COR-L47 (cell line): ENCODE data around the gene PPFIBP1.
"Not testable (repeated sequence)": the region's sequence is repeated elsewhere in the genome, so short reads cannot be mapped to it uniquely, and the experiment has no call there.

Experiments used
- DNase-seq: peaks from one replicate; lab custom pipeline; 2025; lab: John Stamatoyannopoulos, UW

PPFIBP1 gene

DNA sequence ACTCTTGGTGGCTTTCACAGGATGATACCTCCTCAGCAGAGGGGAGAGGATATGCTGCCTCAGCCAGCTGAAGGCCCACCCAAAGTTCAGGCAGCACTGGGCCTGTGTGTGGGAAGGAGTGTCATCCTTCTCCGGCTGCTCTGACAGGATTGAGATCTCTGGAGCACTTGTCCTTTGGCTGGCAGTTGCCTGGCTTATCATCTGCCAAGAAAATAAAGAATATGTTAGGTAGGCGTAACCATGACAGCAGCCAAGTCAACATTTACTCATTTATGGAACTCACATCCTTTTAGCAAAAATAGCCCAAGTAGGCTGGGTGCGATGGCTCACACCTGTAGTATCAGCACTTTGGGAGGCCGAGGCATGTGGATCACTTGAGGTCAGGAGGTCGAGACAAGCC lies 68.5 kb downstream of the PPFIBP1 start:
- DNase-seq = no peak

DNA sequence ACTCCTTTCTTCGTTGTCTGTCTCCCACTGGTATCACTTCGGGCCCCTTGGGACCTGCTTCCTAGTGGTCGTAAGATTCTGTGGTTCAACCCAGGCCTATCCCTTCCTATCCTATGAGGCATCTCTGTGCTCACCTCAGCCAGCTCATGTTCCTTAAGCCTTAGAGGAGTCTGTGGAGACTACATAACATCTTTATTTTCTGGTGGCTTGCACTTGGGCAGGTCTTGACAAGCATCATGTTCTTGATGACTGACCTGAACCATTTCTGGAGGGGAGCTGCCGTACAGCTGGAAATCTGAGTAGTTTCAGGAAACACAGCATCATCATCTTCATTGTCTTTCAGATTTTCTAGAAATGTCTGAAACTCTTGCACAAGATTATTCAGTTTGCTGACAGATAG lies 69.3 kb downstream of the PPFIBP1 start:
- no peak for DNase-seq

DNA sequence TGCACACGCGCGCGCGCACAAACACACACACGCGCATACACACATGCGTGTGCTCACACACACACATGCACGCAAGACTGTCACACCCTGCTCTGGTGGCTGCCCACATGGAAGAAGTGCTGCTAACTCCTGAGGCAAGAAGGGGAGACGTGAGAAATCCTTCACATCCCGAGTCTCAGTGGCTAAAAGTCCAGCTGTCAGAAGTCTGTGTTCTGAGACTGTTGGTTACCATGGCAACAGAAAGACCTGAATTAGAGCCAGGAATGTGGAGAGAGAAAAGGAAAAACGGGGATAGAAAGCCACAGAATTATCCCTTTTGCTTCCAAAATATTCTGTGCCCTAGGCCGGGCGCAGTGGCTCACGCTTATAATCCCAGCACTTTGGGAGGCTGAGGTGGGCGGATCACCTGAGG lies 71.2 kb downstream of the PPFIBP1 start:
- no peak for DNase-seq

DNA sequence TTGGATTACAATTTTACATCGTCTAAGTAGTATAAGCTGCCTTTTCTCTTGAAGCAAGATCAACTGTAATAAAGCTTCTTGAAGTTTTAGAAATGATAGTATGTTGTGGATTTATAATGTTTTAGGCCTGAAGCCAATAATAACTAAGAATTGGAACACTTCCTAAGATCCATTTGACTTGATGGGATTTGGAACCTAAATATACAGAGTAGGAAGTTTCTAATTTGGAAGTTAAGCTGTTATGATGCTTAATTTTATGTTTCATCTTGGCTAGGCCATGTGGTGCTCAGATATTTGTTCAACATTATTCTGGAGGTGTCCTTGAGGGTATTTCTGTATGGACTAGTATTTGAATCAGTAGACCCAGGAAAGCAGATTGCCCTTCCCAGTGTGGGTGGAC lies 74.9 kb downstream of the PPFIBP1 start:
- not testable (repeated sequence) for DNase-seq

DNA sequence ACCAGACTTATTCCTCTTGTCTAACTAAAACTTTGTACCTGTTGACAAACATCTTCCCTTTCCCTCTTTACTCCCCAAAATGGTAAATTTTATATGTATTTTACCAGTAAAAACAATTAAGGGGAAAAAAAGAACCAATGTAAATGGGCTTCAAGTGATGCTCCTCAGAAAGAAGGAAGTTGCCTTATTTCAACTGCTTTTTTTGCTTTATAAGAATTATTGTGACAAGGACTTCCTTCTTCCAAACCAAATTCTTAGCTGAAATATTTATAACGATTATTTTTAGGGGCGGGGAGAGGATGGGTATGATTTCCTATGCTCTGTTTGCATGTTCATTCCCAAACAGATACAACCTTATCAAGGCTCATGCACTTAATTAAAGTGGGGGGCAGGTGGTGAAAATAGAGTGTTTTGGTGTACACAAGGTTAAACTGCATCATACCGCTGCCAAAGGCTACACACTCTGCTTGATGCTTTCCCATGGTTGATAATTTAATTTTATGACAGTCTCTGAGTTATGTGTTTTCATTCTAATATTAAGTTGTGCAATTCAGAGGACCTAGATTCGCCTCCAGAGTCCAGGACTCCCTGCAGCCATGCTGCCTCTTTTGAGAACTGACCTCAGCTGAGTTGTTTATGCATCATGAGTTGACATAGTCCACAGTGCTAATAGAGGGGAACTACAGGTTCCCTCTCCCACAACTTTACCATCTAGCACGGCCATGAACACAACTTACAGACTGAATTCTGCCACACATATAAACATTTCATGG lies 77.2 kb downstream of the PPFIBP1 start:
- DNase-seq = not testable (repeated sequence)

DNA sequence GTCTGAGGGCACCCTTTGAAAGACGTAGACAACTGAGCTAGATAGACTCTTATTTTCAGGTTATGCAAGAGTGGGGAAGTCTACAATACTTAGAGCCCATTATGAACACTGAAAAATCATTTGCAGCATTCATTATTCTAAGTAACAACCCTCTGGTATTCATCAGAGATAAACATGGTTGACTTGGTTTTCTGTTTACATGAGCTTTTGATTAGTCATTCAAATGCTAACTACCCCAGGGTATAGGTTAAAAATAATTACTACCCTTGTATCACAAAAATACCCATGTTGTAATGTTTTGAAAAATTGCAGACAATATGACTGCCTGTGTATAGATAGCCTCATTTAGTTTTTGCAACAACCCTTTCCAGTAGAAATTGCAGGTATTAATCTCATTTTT lies 78.5 kb downstream of the PPFIBP1 start:
- no peak for DNase-seq

DNA sequence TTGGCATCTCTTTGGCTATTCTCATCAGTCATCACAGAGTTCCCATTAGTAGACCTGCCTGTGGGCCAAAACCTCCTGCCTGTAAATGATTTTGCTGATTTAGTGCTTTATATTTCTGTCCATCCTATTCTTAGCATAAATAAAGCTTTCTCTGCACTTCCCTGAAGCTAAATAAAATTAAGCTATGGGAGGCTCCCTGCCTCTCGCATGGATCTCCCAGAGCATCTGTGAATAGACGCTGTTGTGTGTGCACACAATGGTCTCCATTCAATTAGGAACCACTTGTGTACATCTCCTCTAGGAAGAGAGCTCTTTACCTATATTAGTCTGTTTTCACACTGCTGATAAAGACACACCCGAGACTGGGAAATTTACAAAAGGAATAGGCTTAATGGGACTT lies 80.4 kb downstream of the PPFIBP1 start:
- no peak for DNase-seq

DNA sequence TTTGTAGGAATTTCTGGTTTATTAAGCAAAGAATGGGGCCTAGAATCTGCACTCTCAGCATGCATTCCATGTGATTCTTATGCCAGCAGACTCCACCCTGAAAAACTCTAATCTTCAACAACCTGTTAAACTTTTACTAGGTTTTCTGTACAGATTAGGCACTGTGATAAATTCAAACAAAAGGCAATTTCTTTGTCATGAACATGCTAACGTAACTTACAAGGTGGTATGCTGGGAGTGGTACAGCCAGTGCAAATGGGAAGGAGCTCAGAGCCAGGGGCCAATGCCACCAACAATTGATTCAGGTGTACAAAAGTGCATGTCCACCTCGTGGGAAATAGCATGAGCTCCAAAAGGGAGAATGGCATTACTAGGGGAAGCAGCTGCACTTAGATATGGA lies 83.0 kb downstream of the PPFIBP1 start:
- no peak for DNase-seq

DNA sequence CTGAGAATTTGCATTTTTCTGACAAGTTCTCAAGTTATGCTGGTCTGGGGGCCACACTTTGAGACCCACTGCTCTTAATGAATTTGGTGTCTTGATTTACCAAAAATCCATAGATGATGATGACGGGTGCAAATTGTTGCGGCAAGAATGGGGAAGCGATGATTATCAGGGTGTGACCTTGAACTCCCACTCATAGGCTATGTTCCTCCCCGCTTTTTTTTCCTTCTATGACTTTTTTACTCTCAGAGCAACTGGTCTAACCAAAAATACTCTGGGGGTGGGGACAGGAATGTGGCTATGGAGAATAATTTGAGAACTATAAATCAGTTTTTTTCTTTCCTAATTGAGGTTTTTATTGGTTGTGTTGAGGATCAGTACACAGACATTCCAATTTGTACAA lies 83.6 kb downstream of the PPFIBP1 start:
- no peak for DNase-seq

DNA sequence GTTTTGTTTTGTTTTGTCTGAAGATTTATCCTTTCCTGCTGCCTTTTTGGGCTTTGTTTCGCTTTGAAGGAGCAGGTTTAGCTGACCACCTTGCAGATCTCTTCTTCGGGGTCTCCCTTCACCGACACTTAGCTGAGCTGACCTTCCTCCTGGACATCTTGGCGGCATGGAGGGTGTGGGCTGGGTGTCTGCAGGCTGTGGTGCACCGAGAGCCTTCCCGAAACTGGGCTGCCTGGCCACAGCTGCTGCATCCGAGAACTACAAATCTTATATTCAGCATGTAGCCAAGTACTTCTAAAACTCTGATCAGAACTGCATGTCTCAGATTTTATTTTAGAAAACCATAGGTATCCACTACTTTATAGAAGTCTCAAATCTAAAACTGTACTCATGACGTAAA lies 84.9 kb downstream of the PPFIBP1 start:
- DNase-seq = no peak

DNA sequence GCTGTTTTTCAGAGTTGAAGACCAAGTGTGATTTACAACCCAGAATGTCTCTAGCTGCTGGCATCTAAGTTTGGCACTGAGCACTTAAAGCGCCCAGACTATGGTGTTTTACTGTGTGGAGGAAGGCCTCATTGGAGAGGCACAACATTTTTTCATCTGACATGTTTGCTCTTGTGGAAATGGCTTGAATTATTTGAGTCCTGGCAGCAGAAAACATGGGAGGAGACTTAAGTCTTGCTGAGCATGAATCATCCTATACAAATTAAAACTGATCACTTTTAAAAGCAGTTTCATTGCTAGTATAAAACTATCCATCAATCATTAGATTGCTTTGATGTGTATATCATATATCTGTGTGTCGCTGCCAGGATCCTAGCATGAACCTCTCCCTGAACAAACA lies 86.4 kb downstream of the PPFIBP1 start:
- DNase-seq = no peak

DNA sequence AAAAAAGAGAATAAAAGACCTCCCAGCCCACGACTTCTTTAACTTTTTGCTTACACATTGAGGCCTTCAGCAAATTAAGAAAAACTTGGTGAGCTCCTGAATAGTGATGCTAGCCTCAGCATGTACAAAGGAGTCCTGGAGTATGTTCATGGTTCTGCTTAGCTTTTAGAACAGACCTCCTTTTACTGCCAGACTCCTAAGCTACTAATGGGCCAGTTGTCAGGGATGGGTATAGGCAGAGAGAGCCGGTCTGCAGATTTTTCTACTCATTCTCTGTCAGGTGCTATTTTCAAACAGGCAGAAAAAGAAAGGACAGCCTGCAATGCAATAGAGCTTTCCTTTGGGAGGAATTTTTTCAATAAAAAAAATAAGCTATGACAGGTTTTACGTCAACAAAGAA lies 90.4 kb downstream of the PPFIBP1 start:
- DNase-seq = no peak

DNA sequence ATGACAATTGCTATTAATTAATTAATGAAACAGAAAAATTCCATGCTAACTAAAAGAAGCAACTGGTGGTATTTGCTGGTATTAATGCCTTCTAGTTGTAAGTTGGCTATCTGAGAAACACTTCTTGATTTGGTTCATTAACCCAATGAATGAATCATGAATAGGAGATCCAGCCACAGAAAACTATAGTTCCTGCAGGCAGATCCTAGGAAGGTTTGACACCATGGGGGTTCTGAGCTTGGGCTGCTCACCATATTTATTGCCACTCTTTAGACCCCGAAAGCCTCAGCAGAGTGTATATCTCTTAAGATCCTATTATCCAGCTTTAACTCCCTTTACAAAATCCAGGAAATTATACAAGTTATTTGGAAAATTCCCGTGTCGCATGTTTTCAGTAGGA lies 90.9 kb downstream of the PPFIBP1 start:
- no peak for DNase-seq

DNA sequence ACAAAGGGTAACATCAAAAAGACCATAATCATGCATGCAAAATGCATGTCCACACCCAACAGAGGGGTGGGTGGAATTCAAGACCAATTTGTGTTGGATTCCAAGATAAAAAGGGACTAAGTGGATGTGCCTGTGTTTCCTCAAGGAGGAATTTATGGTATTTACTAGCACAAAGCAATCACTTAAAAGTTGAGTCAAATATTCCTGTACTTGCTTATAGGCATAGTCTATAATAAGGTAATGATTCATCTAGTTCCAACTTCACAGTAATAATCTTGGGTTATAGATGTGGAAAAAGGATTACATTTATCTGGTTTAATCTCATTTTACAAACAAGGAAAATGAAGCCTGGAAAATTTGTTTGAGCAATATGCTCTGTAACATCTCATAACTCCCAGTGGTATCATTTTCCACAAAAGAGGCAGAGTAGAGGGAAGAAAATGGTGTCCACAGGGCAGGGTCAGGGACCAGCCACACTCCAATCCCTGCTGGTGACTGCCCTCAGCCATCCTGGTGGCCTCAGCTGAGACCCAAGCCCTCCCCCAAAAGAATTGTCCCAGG lies 91.4 kb downstream of the PPFIBP1 start:
- no peak for DNase-seq

DNA sequence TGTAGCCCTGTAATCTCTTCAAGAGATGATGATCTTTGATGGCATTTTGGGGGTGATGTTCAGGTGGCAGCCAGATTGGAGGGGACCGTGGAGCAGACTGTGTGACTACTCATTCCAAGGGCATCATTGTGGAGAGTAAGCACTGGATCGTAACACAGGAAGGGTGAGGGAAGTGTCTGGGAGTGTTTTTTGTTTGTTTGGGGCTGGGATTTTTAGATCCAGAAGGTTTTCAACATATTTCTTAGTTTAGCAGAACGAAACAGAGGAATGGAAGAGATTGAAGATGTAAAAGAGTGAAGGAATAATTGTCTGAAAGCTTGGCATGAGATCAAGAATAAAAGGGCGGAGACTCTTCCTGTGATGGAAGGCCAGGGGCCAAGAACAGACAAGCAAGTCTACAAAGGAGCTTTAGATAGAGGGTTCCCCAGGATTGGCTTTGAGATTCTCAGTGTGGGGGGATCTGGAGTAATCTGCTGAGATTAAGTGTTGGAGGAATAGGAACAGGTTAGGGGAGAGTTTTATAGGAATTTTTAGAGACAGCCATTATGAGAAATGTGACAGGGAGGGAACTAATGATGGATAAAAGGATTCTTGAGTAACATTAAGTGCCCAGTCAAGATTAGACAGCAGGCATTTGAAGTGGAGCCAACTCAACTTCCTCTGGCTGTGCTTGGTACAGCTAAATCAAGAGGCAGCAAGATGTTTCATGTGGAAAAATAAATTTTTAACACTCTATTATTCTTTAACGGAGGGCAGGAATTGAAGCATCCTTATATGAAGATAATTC lies 92.5 kb downstream of the PPFIBP1 start:
- DNase-seq = no peak

DNA sequence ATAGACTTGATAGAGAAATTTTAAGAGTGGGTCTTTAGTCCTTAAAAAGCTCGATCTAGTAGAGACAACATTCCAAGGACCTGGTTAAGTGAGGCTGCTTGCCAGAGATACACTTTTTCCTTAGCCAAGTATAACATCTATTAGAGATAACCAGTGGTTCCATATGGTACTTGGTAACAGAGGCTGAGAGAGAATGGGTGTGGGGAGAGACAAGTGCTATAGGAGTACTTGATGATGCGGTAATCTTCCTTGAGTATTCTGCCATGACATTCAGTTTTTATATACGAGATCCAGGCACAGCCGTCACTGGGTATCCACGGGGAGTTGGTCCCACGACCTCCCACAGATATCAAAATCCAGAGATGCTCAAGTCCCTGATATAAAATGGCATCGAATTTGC lies 94.8 kb downstream of the PPFIBP1 start:
- no peak for DNase-seq

DNA sequence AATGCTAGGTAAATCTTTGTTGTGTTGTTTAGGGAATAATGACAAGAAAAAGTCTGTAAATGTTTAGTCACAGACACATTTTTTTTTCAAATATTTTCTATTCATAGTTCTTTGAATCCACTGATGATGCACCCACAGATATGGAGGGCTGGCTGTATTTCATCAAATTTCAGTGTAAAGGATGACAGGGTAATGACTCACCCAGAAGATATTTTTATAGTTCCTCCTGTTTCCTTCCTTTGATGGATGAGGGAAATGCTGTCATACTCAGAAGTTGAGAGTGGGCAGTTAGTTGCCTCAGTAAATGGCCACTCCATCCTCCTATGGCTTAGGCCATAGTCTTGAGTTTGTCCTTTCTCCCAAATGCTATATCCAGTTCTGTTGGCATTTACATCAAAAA lies 95.3 kb downstream of the PPFIBP1 start:
- no peak for DNase-seq

DNA sequence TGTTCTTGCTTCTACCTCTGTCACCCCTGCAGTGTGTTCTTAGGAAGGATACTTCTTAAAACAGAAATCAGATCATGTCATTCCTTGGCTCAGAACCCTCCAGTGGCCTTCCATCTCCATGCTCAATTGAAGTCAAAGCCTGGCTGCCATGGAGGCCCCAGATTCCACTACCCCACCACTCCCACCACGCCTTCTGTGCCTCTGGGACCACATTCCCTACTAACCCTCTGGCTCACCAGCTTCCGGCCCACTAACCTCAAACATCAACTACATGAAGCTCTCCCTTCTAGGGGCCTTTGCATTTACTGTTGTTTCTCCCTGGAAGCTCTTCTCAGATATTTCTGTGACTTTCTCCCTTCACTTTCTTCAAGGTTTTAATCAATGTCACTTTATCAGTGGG lies 96.1 kb downstream of the PPFIBP1 start:
- no peak for DNase-seq

DNA sequence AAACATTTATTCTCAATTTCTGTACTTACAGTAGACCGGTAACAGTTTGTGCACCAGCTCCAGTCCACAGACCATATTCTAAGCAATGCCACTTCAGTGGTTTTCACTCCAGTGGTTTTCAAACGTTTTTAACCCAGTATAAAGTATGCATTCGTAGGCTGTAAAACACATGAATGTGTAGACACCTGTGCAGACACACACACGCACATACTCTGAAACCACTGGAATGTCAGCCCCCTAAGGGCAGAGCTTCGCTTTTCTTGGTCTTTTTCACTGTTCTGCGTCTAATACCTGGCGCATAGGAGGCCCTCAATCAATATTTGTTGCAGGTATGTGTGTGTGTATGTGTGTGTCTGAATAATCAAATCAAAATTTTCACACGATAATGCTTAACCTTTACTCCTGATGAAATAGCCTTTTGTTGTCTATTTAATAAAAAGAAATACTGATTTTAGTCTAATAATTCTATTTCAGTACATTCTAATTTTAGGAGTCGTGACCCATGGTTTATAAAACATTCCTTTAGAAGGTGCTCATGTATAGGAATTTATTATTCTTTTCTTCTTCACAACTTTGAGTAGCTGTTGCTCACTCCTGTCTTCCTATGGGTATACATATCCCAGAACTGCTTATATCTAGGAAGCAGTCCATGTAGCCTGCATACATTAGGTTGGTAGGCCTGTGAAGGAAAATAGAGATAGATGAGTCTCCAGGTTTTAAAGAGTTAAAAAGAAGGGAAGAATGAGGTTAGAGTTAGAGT lies 98.6 kb downstream of the PPFIBP1 start:
- DNase-seq = no peak

DNA sequence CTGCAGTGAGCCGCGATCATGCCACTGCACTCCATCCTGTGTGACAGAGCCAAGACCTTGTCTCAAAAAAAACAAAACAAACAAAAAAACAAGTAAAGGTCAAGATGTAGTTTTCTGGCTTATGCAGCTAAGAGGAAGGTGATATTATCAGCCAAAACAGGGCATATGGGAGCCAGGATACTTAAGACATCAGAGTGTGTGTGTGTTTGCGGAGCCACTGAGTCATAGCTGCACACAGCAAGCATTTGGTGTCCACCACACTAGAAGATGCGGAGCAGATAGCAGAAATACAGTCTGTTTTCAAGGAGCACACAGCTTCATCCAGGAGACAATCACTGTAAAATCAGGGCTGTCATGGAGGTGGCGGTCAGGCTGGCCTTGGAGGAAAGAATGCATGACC lies 99.6 kb downstream of the PPFIBP1 start:
- no peak for DNase-seq

DNA sequence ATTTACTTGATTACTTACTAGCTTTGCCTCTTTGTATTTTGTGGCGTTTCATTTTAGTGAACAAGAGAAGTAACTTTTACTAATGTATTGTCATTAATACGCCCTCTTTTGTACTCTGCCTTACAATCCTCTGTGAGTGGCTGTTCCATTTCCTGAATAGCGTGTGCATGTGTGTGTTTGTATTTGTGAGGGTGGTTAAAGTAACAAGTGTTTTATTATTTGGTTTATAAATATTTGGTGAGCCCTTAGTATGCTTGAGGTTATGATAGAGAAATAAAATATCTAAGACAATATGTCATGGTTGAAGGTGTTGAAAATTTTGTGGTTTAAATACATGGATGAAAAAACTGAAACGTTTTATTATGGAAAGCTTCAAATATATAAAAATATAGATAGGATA lies 100.6 kb downstream of the PPFIBP1 start:
- no peak for DNase-seq

DNA sequence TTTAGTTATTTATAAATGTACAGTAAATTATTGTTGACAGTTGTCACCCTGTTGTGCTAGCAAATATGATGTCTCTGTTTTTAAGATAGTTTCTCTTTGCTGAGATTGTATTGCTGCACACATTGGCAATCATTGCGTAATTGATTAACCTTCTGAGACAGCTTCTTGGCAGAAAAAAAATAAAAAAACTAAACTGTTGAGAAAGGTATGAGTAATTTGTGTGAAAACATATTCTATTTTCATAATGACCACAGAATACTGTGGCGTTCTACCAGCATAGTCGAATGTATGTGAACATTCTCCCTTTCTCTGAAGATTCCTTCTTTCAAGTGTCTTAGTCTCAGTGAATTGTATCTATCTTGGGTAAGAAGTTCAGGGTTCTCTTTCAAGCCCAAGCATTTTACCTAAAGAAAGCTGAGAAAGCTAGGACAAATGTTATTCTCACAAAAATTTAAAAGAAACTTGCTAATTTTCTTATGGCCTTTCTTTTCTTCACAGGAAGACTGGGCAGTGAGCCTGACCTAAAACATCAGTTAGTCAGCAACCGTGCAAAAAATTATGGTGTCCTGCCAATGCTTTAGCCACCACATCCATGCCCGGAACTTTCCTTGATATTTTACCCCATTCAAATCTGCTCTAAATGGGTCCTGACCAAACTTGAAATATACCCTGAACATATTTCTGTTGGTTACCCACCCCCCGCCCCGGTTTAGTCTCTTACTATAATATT lies 103.3 kb downstream of the PPFIBP1 start:
- no peak for DNase-seq
